Activated CD8-positive, alpha-beta memory T cell treated with anti-CD3 and anti-CD28 coated beads, Interleukin-2, amount 50 U/mL, for 24 hours (primary cell): ENCODE measurements around the gene KAZN.

Experiments used
- DNase-seq: peaks from one replicate; pipeline ENCODE4 v3.0.0-alpha.2; 2020; ENCODE audit errors: extremely low read depth

KAZN gene

DNA sequence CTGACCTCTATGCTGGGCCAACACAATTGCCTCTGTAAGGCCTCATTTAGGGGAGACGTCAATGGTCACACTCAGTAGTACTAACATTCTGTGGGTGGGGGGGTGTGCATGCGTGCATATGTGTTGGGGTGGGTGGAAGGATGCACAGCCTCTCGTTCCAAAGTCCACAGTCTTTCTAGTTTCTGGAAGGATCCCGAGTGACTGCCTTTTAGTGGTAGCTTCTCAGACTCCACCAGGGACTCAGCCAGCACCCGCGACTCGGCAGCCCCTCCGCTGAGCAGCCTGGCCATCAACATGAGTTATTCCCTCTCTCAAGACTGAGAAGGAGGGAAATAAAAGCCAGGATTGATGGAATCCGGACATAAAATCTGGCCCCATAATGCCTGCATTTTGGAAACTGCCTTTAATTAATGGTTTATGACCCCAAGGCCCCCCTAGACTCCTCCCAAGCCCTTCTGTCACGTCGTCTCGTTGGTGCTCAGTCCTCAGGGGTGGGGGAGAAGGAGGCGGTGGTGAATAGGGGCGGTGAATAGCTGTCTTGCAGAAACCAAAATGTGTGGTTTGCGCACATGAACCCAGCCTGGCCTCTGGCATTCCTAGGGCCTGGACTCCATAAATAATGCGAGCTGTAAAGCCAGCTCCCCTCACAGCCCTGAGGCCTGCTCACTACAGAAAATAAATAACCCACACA lies 489.9 kb downstream of the KAZN start:
- DNase-seq = no peak

DNA sequence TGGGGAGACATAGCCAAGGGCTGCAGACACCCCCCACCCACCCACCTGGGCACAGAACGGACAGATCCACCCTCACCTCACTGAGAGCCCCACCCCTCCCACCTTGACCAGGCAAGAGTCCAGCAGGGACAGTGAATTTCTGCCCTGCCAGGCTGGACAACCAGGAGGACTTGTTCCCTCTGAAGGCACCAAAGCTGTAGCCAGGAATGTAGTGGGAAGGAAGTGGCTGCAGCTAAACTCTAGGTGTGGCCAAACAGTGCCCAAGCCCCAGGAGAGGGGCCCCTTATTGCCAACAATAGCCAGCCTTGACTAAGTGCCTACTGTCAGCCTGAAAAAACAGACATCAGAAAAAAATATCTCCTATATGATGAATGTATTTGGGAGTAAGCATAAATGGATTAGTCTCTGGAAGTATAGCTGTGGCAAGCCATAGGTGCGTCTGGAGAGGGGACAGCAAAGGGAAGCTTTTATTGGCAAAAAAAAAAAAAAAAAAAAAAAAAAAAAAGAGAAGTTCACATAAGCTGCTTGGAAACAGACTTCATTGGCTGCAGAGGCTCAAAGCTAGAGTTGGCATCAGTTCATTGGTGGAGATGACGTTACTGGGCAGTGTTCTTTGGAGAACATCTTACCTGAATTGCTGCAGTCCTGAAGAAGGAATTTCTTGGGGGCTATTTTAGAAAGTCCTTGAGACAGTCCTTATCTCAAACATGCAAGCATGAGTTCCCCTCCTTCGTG lies 490.9 kb downstream of the KAZN start:
- no peak for DNase-seq

DNA sequence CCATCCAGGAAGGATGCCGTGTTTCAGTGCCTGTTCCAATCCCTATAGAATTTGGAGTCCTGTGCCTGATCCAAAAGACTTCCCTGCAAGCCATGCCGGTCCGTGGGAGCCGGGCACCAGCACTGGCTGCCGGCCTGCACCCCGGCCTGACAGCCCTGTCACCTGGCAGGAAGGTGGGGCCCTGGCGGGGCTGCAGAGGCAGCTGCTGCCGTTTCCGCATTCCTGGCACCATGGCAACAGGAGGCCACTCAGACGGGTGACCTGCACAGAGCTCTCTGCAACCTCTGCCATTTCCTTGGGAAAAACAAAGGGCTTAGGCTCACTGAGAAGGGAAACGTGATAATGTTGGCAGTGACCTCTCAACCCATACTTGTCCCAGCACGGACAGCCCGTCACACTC lies 491.9 kb downstream of the KAZN start:
- DNase-seq = no peak

DNA sequence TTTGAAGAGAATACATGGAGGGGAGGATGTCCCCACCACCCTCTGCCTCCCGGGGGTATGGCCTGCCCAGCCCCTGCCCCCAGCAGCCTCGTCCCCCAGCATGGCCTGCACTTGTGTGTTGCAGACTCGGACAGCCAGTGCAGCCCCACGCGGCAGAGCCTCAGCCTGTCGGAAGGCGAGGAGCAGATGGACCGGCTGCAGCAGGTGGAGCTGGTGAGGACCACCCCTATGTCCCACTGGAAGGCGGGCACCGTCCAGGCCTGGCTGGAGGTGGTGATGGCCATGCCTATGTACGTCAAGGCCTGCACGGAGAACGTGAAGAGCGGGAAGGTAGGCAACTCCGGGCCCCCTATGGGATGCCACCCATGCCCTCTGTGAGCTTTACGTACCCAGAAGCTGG lies 495.6 kb downstream of the KAZN start:
- no peak for DNase-seq

DNA sequence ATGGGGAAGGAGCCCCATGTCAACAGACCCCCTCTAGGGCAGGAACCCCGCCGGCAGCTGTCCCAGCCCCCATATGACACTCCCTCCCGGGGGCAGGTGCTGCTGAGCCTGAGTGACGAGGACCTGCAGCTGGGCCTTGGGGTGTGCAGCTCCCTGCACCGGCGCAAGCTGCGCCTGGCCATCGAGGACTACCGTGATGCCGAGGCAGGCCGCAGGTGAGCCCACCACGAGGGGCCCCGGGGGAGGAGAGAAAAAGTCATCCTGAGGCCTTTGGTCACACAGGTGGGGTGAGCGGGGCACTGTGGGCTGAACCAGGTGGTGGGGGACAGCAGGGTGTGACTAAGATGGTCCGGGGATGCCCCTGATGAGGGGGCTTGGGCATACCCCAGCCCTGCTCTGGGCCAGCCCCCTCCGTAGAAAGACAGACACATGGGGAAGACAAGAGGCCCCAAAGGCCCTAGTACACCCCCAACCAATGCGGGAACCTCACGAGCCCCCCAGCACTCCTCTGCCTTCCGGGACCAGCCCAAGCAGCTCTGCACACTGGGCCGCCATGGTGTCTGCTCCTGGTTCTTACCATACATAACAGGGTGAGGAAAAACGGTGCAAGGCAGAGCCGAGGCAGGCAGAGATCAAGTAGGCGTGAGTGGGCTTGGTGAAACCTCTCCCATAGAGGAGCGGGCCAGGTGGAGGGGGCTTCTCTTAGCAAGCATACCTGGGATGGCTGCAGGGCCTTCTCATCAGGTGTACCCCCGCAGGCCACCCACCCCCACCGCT lies 496.4 kb downstream of the KAZN start:
- no peak for DNase-seq

DNA sequence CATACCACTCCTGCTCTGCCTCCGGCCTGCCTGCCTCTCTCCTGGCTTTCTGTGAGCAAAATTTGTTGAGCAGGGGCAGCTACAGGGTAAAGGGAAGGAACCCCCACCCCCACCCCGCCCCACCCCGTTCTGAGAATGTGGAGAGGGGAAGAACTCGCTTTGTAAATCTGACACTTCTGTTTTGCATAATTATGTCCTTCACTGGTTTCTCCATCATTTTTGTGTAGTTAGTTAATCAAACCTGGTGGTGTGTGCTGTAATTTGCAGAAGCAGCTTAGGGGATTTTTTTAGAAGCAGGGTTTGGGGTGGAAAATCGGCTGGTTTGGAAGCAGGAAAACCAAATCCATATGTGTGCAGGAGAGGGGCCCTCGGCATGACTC lies 497.0 kb downstream of the KAZN start:
- no peak for DNase-seq

DNA sequence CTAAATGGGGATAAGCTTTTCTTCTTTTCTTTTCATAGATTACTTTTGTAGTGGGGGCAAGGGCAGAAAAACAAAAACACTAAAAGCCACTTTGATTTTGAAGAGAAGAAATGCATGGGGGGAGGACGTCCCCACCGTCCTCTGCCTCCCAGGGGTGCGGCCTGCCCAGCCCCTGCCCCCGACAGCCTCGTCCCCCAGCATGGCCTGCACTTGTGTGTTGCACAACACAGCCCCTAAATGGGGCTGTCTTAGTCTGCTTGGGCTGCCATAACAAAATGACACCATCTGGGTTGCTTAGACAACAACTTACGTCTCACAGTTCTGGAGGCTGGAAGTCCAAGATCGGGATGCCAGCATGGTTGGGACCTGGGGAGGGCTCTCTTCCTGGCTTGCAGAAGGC lies 497.8 kb downstream of the KAZN start:
- no peak for DNase-seq

DNA sequence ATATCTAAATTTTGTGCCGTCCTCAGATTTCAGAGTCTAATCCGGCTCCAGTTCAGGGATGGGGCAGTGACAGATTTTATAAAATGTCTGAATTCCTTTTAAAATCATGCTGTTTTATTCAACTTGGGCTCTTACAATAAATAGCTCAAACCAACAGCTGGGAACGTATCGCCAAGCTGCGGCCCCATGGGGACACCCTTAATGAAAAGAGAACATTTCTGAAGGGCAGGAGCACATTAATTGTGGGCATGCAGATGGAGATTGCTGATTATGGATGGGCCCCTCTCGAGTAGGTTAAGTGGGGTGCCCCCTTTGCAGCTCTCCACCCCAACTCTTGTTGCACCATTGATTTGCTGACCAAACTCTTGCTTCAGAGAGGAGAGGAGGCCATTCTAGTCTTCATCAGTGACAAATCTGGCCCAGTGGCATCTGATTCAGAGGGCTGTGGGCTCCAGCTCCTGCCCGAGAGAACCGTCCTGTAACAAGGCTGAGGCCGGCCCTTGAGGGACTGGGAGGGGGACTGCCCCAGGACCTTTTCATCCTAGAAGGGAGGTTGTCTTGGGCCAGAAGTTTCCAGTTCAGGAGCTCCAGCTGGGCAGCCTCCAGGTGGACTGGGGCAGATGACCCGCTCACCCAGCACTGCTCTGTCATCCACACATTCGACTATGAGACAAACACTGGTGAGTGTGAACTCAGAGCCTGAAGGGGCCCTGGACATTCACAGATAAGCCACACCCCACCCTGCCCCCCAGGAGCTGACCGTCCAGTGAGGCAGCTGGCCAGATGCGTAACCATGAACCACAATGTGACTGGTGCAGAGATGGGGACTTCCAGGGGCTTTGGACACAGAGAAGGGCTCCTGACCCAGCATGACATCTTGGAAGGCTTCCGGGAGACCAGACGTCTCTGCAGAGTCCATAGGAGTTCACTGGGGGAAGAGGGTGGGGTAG lies 500.0 kb downstream of the KAZN start:
- no peak for DNase-seq

DNA sequence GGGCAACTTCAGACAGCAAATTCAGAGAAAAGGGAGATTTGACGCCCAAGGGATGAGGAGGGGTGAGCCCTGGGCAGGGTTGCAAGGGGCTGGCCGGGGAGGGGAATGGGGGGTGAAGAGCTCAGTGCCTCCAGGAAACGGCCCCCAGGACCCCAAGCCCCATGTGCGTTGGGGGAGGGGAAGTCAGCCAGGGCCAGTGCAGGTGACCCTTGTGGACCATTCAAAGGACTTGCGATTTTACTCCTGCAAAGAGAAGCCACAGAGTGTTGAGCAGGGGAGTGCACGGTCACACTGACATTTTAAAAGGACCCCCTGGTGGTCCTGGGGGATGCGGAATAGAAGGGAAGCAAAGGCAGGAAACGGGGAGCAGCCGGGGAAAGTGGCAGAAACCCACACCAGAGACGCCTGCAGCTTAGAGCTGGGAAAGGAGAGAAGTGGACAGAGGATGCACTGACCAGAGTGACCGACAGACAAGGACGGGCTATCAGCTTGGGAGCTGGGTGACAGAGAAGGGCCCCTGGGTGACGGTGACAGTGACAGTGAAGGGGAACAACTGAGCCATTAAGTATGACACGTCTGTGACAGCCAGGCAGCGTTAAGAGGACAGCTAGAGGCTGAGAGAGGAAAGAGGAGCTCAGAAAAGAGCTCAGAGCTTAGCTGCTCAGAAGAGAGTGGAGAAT lies 501.1 kb downstream of the KAZN start:
- DNase-seq = no peak

DNA sequence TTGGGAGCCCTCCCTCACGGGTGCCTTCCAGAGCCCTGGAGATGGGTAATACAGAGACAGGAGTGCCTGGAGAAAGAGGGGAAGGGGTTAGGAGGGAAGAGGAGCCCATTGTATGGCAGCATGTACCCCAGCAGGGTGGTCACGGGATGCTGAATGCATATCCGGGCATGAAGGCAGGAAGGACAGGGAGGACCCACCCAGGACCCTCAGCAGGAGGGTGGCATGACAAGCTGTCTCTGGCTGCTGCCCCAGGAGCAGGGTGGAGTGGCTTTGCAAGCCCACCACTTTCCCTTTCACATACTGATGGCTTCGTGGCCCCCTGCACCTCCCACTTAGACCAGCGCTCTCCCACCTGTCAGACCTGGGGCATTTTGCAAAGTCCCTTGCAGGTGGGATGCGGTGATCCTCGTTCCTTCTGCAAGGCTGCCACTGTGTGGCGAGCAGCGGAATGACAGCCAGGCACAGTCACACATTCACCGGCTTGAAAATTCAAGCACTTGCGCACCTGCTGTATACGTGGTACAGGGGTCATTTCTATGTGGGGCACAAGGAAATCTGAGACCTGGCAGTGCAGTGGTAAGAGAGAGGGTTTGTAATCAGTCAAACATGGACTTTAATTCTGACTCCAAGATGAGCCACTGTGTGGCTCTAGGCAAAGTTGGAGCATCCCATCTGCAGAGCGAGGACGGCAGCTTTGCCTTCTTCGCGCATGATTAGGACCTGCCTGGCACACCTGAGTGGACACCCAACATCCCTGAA lies 501.8 kb downstream of the KAZN start:
- no peak for DNase-seq

DNA sequence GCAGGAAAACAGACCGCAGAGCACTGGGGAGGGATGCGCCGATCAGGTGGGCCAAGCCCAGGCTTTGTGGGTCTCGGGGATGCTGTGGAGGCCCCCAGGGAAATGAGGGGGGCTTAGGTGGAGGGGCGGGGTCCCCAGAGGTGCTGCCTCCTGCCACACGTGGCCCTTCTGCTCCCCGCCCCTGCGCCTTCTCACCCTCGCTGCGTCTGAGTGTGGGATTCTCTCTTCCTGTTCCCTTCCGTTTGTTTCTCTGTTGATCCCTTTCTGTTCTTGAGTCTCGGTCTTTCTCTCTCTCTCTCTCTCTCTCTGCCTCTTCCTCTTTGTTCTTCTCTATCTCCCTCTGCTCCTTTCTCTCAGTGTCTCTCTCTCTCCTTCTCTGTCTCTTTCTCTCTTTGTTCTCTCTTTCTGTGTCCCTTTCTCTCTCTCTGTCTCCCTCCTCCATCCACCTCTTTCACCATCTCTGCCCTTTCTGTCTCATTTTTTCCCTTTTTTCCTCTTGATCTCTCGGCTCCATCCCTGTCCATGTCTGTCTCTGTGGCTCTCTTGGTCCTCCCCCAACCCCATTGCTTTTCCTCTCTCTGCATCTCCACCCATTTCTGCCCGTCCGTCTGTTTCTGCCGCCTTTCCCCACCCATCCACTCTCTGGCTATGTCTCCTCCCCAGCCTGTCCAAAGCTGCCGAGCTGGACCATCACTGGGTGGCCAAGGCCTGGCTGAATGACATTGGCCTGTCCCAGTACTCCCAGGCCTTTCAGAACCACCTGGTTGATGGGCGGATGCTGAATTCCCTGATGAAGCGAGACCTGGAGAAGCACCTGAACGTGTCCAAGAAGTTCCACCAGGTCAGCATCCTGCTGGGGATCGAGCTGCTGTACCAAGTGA lies 502.6 kb downstream of the KAZN start:
- no peak for DNase-seq

DNA sequence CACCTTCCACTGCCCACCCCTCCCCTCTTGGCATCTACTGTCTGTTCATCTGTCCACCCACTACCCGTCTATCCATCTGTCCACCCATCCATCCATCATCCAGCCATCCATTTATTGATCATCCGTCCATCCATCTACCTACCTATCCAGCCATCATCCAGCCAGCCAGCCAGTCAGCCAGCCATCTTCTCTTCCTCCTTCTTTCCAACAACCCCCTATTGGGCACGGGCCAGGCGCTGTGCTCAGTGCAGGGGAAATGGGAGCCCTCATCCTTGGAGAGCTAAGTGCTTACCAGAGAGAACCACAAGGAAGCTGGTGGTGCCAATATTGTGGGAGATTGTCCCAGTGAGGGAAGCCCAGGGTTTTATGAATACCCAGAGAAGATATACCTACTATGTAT lies 503.3 kb downstream of the KAZN start:
- DNase-seq = no peak

DNA sequence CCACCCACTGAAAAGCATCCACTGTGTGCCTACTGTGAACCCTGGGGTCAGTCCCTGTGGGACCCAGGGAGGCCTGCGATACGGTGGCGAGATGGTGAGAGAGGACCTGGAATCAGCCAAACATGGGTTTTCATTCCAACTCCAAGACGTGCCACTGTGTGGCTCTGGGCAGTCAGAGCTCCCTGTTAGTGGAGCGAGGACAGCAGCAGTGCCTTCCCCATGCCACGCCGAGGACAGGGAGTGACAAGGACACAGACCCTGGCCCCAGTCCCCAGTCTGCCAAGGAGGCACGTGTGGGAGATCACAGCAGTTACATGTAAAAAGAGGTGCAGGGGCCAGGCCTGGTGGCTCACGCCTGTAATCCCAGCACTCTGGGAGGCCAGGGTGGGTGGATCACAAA lies 504.2 kb downstream of the KAZN start:
- DNase-seq = no peak

DNA sequence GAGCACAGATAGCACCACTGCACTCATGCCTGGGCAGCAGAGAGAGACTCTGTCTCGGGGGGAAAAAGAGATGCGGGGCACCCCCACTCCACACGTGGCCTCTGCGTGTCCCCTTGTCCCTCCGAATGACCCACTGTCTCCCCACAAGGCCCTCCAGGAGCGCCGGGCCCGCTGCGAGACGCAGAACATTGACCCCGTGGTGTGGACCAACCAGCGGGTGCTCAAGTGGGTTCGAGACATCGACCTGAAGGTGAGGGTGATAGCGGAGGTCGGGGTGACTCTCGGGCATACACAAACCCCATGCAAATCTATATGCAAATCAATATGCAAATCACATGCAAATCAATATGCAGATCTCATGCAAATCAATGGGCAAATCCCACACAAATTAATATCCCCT lies 504.7 kb downstream of the KAZN start:
- no peak for DNase-seq

DNA sequence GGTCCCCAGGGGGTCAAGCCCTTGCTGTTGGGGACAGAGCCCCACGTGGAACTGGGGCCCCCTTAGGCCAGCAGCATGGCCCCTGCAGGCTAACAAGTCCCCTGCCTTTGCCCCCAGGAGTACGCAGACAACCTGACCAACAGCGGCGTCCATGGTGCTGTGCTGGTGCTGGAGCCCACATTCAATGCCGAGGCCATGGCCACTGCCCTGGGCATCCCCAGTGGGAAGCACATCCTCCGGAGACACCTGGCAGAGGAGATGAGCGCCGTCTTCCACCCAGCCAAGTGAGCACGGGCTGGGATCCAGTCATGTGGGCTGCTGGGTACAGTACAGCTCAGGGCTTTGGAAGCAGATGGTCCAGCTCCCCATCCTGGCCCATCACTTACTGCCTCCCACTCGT lies 505.4 kb downstream of the KAZN start:
- DNase-seq = no peak

DNA sequence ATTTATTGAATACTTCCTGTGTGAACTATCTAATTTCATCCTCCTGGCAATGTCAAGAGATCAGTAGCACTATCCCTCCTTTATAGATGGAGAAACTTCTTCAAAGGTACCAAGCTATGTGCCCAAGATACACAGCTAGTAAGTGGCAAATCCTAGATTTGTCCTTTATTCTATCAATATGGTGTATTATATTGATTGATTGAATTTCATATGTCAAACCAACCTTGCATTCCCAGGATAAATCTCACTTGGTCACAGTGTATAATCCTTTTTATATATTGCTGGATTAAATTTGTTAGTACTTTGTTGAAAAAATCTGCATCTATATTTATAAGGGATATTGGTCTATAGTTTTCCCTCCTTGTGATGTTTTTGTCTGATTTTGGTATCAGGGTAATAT lies 506.3 kb downstream of the KAZN start:
- DNase-seq = no peak

DNA sequence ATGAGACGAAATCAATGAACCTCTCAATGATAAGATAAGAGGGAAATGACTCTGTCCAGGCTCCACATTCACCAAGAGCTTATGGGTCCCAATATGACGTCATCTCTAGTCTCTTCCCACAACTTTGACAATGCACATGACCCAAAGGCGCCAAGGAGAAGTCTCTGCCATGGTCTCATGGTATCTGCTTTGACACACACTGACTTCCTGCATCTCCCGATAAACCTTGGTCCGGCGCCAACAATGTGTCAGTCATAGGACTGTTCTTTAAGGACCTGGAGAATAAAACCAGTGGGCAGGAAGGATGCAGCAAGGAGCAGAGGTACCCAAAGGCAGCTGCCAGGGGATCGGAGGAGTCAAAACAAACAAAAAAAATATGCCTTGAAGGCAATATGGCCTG lies 508.1 kb downstream of the KAZN start:
- DNase-seq = no peak

DNA sequence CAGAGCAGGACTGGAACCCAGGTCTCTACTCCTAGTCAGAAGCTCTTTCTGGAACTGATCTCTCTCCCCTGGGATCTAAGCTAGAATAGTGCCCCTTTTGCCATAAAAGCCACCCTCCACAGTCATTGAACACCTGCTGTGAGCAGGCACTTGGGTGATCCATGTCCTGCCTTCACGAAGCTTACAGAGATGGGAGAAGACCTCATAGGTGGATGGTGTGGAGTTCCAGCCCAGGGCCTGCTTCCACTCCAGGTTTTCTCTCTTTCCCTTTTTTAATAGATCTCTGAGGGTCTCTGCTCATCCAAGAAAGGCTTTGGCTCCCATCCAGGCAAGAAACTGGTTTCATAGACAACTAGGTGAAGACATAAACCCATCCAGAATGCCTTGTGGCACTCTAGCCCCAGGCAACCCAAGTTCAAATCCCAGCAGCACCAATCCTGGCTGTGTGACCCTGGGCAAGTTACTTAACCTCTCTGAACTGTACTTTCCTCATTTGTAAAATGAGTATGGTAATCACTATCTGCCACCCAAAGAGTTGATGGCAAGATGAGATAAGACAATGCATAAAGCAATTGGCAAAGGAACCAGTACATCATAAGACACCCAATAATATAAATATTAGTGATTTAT lies 508.7 kb downstream of the KAZN start:
- DNase-seq = no peak

DNA sequence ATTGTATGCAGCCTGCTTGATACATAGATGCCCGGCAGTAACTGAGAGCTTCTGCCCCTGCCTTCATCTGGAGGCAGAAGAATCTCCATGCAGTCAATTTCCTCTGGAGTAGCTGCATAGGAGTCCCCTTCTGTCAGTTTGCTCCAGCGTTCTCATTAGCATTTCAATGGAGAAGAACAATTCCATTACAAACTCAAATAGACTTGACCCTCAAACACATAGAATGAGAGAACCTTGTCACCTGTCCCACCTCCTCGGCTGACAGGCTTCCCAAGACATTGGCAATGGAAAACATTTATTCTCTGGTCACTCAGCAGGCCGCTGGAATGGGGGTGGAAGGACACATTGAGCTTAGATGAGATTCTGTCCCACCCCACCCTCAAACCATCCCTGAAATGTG lies 509.4 kb downstream of the KAZN start:
- DNase-seq = no peak
